ENCODE data around the gene RASSF1.

RASSF1 gene

GRCh38 chr3:50319181-50319893 is 21.3 kb downstream of the RASSF1 start:
- POLR2A ChIA-PET = no interaction called here
- TF ChIP-seq CTCF (IDR thresholded peaks at IDR 0.05; ENCODE audit: insufficient read depth, low read length, missing control alignments) = no peak
- CTCF ChIA-PET = interaction anchor here (0.9 to 3.5 kb wide), 3 partner anchors 20 to 156 kb away, joined by 3 to 11 read pairs (median 7); partner anchors contain the start of genes HYAL3 and NAA80
- DNase-seq (ENCODE audit: low read depth, low spot score) = no peak
- H3K4me3 ChIP-seq (ENCODE audit: low read depth, low read length) = no peak overlapping the region

GRCh38 chr3:50318615-50319014 is 22.0 kb downstream of the RASSF1 start:
- CTCF ChIA-PET = interaction anchor here (2.1 to 3.5 kb wide), 2 partner anchors 19 to 125 kb away, joined by 7 to 11 read pairs; partner anchors contain the start of genes HYAL3 and NAA80
- DNase-seq (ENCODE audit: low read depth, low spot score) = no peak
- TF ChIP-seq CTCF (IDR thresholded peaks at IDR 0.05; ENCODE audit: insufficient read depth, low read length, missing control alignments) = no peak
- no peak overlapping the region for H3K4me3 ChIP-seq (ENCODE audit: low read depth, low read length)
- POLR2A ChIA-PET = no interaction called here

GRCh38 chr3:50318163-50318562 is 22.5 kb downstream of the RASSF1 start:
- no peak for DNase-seq (ENCODE audit: low read depth, low spot score)
- no peak overlapping the region for H3K4me3 ChIP-seq (ENCODE audit: low read depth, low read length)
- CTCF ChIA-PET = interaction anchor here (2.1 to 3.5 kb wide), 2 partner anchors 19 to 124 kb away, joined by 7 to 11 read pairs; partner anchors contain the start of genes HYAL3 and NAA80
- POLR2A ChIA-PET = interaction anchor here (0.7 to 1.2 kb wide), 2 partner anchors 9 to 19 kb away, joined by 4 to 6 read pairs; partner anchors contain the start of genes HYAL3 and NAA80
- TF ChIP-seq CTCF (IDR thresholded peaks at IDR 0.05; ENCODE audit: insufficient read depth, low read length, missing control alignments) = no peak

GRCh38 chr3:50317300-50317699 is 23.3 kb downstream of the RASSF1 start:
- no peak overlapping the region for H3K4me3 ChIP-seq (ENCODE audit: low read depth, low read length)
- ChIA-PET POLR2A (interaction anchor here (0.7 to 1.2 kb wide), 2 partner anchors 10 to 18 kb away, joined by 4 to 6 read pairs; partner anchors contain the start of genes HYAL3 and NAA80), CTCF (interaction anchor here (1.0 to 3.5 kb wide), 3 partner anchors 18 to 123 kb away, joined by 3 to 11 read pairs (median 7); partner anchors contain the start of genes HYAL3 and NAA80)
- no peak for DNase-seq (ENCODE audit: low read depth, low spot score)
- TF ChIP-seq CTCF (IDR thresholded peaks at IDR 0.05; ENCODE audit: insufficient read depth, low read length, missing control alignments) = no peak

GRCh38 chr3:50316657-50317242 is 23.9 kb downstream of the RASSF1 start:
- CTCF ChIA-PET = interaction anchor here (1.0 to 2.1 kb wide), 2 partner anchors 42 to 123 kb away, joined by 3 to 7 read pairs; no protein-coding TSS in a partner anchor
- DNase-seq (ENCODE audit: low read depth, low spot score) = no peak
- TF ChIP-seq CTCF (IDR thresholded peaks at IDR 0.05; ENCODE audit: insufficient read depth, low read length, missing control alignments) = no peak
- H3K4me3 ChIP-seq (ENCODE audit: low read depth, low read length) = no peak overlapping the region
- POLR2A ChIA-PET = interaction anchor here (1.2 kb wide), 1 partner anchor 18 kb away, joined by 6 read pairs; the partner anchor contains the start of genes HYAL3 and NAA80

- H3K4me3 ChIP-seq (ENCODE audit: low read depth, low read length) = no peak overlapping the region
- CTCF ChIA-PET = interaction anchor here (1.0 to 3.7 kb wide), 7 partner anchors 9 to 122 kb away, joined by 3 to 20 read pairs (median 4); partner anchors contain the start of genes HYAL2, HYAL3 and NAA80
- POLR2A ChIA-PET = interaction anchor here (1.7 kb wide), 1 partner anchor 15 kb away, joined by 5 read pairs; the partner anchor contains the start of genes HYAL3 and NAA80
- no peak for DNase-seq (ENCODE audit: low read depth, low spot score)
- no peak for TF ChIP-seq CTCF (IDR thresholded peaks at IDR 0.05; ENCODE audit: insufficient read depth, low read length, missing control alignments)
Measured at GRCh38 chr3:50314816-50315215, 25.8 kb downstream of the RASSF1 start.

Data from AG04449 (cell line).